ENCODE results near the gene LRRC34.

The LRRC34 gene

DNA sequence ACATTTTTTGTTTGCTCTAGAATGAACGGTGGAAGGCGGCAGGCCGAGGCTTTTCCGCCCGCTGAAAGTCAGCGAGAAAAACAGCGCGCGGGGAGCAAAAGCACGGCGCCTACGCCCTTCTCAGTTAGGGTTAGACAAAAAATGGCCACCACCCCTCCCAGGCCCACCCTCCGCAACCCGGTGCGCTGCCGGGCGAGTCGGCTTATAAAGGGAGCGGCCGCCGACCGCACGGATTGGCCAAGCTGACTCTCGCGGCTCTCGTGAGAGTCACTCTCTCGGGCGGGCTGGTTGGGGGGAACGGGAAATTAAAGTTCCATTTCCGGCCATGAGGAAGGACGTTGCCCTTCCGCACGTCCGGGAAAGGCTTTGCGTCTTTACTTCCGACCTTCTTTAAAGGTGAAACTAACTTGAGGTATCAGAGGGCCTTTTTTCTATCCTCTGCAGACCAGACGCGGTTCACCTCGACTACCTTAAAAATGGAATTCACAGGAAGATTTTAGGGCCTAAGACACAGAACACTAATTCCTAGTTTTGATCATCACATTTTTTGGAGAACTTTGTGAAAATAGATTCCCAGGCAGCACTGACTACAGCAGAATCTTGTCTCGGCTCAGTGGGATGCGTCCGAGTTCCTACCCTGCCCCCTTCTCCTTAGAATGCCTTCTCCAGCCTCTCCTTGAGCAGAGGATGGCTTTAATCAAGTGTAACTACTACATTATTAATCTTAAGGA, 47.7 kb downstream of the LRRC34 start, which contains the start of gene TERC:
TSS of gene TERC (minus strand) at position 179 of the 731 bp plus-strand sequence.
- ATAC-seq = peak; percentile 89
- DNase-seq = peak; percentile 92

DNA sequence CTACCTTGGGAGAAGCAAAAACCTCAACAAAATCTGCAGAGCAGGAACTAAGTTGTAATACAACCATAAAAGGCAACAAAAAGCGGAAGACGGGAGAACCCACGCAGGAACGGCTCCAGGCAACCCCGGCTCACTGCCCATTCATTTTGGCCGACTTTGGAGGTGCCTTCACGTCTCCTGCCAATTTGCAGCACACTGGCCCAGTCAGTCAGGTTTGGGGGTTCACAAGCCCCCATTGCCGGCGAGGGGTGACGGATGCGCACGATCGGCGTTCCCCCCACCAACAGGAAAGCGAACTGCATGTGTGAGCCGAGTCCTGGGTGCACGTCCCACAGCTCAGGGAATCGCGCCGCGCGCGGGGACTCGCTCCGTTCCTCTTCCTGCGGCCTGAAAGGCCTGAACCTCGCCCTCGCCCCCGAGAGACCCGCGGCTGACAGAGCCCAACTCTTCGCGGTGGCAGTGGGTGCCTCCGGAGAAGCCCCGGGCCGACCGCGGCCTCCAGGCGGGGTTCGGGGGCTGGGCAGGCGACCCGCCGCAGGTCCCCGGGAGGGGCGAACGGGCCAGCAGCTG, 48.3 kb downstream of the LRRC34 start:
- ATAC-seq (peak; percentile 34), DNase-seq (peak; percentile 69)

DNA sequence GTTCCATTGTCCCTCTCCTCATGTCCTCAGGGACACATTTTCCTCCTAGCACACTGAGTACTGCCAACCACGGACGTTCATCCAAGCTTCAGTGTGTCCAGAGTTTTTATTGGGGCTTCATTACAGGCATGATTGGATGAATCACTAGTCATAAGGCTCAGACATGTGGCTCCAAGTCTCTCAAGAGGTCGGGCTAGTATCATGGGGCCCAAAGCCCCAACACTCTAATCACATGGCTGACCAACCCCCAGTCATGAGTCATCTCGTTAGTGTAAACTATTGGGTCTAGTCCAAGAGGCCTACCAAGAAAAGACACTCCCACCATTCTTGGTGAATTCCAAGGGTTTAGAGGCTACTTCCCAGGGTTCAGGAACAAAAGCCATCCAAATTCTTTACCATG, 52.2 kb downstream of the LRRC34 start:
- DNase-seq (no peak), ATAC-seq (no peak)

DNA sequence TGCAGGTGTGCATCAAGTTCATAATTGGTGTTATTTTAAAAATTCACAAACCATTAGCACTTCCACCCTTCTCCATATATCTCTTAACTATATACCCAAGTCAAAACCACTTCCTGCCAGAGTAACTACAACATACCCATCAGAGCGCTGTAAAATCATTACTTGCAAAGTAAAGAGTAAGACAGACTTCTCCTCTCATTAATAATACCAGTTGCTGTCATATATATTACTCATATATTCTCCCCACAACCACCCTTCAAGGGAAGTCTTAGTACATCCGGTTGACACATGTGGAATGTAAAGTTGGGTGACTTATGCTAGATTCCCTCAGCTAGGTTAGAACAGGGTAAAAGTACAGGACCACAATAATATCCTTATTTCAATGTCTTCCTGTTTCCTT, 53.4 kb downstream of the LRRC34 start:
- DNase-seq (no peak), ATAC-seq (peak; percentile 91)

DNA sequence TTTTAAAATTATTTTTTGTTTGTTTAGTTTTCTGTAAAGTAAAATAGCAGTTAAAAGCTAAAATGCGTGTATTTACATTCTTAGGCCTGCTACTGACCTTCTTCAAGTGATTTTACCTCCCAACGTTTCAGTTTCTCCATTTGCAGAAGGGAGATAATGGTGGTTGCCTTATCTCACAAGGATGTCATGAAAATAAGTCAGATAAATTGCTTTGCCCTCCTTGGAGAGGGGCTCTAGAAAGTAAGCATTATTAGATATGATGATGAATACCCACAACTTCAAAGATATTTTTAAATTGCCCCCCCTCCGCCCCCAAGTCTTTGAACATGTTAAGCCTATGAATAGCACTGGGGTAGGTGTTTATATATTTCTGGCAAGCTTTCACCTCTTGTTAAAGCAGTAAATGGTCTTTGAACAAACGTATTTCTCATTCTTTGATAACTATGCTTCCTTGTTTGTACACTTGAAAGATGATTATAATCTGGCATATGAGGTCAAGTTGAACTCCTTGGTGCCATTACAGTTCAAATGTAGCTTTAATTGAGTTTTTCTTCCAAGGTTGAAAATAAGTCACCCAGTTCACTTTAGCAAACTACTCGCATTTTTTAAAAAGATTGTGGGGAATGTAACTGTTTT, 54.2 kb downstream of the LRRC34 start:
- ATAC-seq = no peak
- DNase-seq = no peak

DNA sequence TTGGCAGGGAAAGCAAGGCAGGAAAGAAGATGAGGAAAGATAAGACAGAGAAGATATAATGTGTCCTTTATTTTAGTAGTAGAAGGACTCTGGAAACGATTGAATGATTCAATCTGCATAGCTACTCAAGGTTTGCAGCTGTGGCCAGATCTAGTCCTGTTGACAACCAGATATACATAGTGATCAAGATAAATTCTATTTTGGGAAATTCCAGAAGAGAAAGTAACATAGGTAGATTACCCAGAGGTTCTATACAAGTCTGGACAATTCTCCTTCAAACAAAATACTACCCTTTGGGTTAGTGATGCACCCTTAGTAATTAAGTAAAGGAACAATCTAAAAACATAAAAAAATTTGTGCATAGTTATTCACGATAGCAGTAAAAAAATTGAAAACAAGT, 57.2 kb downstream of the LRRC34 start:
- ATAC-seq (no peak), DNase-seq (no peak)

DNA sequence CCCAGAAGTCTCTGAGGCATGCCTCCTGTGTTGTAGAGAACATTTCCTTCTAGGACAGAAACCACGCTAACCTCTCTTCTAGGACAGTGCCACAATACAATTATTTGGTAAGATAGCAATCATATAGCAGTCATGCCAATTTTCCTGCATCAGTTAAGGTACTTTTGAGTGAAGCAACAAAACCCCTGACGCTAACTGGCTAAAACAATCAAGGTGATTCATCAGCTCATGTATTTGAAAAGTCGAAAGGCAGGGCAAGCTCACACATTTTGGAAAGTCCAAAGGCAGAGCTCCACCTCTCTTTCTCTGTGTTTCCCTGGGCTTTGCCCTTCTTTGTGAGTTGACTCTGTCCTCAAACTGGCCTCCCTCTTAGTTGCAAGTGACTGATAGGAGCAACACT, 58.0 kb downstream of the LRRC34 start:
- DNase-seq (no peak), ATAC-seq (no peak)

DNA sequence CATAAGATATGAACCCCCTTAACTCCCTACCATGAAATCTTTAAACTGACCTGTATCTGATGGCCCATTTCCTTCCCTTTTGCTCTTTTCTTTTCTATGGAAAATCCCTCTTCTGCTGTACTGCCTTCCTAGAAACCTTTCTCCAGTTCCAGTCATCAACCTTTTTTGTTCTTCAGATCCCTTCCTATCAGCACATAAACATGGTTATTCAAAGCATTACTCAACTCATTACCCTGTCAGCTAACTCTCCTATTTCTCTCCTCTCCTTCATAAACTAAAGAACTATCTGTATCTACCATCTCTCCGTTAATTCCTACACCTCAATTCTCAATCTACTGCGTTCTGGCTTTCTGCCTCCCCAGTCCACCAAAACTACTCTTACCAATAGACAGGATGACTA, 60.8 kb downstream of the LRRC34 start:
- no peak for ATAC-seq

DNA sequence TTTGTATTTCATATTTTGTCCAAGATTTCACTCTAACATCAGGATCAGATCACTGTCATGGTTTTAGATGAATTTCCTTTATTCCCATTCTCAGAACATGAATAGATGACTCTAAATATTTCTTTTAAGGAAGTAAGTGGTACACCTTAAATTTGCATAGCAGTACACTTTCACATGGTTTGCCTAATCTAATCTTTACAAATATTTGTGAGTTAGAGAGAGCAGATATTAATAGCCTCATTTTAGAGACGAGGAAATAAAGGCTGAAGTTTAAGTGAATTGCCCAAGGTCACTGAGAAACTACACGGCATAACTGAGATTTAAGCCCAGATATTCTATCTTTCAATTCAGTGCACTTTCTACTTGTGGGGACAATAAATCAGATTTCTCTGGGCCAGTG, 62.0 kb downstream of the LRRC34 start:
- ATAC-seq = no peak
- no peak for DNase-seq

More for the DNA sequence above, 60.8 kb downstream of the LRRC34 start:
- no peak for DNase-seq

DNA sequence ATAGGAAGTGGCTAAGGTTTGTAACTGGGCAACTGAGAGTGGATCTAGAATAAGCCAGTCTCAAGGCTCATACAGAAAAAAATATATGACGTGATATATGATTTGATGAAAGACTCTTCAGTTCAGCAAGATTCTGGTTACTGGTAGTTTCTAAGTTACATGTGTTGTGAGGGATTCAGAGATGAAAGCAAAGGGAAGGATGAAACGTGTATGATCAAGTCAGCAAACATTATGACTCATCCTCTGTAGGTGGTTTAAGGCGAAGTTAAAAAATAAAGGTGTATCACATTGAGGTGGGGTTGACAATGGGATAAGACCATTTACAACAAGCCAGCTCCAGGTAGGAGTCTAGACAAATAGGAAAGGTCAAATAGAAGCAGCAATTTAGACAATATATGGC, 64.0 kb downstream of the LRRC34 start:
- ATAC-seq (peak; percentile 19), DNase-seq (no peak)

DNA sequence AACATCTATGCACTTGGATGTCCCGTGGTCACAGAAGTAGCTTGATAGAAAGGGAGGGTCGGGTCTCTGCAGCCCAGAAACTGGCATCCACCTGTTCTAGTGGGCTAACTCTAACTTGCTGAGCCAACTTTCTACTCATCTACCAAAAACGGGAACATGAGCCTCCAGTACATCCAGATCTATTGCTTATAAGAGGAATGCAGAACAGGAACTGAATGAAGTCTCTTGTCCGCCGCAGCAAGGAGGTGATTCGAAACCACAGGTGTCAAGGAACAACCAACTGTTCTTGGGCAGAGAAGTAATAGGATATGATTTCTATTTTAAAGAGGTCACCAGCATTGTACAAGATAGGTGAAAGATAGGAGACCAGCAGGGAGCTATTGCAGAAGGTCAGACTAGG, 65.8 kb downstream of the LRRC34 start:
- DNase-seq = no peak
- no peak for ATAC-seq

DNA sequence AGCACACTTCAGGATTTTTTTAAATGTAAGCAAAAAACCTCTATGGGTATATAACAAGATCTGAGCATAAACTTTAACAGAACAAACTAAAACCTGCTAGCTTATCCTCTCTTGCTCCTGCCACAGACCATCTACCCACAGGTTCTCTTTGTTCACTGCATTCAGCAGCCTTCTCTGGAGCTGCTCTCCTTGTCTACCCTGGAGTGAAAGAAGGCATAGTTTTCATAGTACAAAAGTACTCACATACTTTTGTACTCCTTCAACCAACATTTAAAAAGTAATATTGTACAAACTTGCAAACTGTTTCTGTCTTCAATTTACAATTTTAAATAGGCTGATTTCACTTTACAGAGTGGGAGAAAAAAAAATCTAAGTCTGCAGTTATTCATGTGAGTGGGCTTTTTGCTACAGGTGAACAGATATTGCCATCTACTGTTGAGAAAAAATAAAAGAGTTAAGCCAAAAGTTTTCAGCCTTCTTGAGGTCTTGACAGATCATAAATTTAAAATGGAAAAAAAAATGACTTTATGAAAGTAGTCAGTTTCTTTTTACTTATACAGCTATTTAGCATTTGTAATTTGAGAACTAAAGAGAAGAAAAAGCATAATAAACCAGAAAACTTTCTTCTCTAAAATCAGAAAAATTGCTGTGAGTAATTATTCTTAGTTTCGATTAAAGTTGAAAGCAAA, 68.2 kb downstream of the LRRC34 start:
- no peak for DNase-seq
- ATAC-seq = no peak
